GM12878 (cell line): ENCODE measurements around the gene LGALS9C. TPM values are rescaled to one million over a fixed set of nuclear protein-coding genes. Genes with fewer than 3 reads are reported as not detected.
A peak's percentile ranks its signal among the peaks of the same experiment; 100 is the strongest.
"Not testable (repeated sequence)": the region's sequence is repeated elsewhere in the genome, so short reads cannot be mapped to it uniquely, and the experiment has no call there.

ENCODE experiments used
- ATAC-seq: fragments of 200-7000 bp; cut with Tn5 transposase; 3 replicates; pipeline ENCODE4 v1.9.1; 2020; ENCODE audit warnings: mild to moderate bottlenecking, moderate library complexity
- BruUV-seq: library from RNA; stranded (reverse); fragments of 400-500 nt; replicated peaks from 2 replicates; lab custom pipeline; 2021; lab: Mats Ljungman, UMichigan
- CTCF ChIA-PET: fragments of 300-600 bp; sonication (Branson Sonifier 250); formaldehyde crosslinking; extraction: SDS; loops from one replicate; lab custom pipeline; 2021; ENCODE audit warnings: inconsistent platforms; lab: Yijun Ruan, JAX
- POLR2A ChIA-PET: fragments of 350-600 bp; formaldehyde crosslinking; extraction: SDS; loops from one replicate; lab custom pipeline; 2021; ENCODE audit warnings: inconsistent platforms; lab: Charles Lee
- RAD21 ChIA-PET: fragments of 300-600 bp; sonication (Branson Sonifier 250); formaldehyde crosslinking; loops from one replicate; lab custom pipeline; 2023; ENCODE audit warnings: antibody characterized with exemption; ENCODE audit not compliant: unreplicated experiment; lab: Charles Lee
- SMC1A ChIA-PET: fragments of 300-600 bp; sonication (Branson Sonifier 250); formaldehyde crosslinking; loops from one replicate; lab custom pipeline; 2023; ENCODE audit not compliant: unreplicated experiment, uncharacterized antibody; lab: Charles Lee
- DNase-seq: peaks from one replicate; pipeline ENCODE4 v3.0.0-alpha.2; 2011; ENCODE audit warnings: low read depth, low spot score
- FAIRE-seq: peaks from 3 replicates; lab custom pipeline; 2011; peaks lifted over from hg19 to GRCh38; lab: Jason Lieb, UNC
- H2AFZ ChIP-seq: 2 replicates; pipeline ENCODE4 v1.6.0; 2011; ENCODE audit warnings: low read depth, low read length, control low read depth; ENCODE audit not compliant: control insufficient read depth
- H3K27ac ChIP-seq: 2 replicates; pipeline ENCODE4 v1.5.1; 2011; ENCODE audit warnings: control low read depth; ENCODE audit not compliant: control insufficient read depth, insufficient read depth
- H3K27me3 ChIP-seq, 2 experiments: replicated peaks in 1 of 2; 2 replicates each; pipeline versions ENCODE4 v1.6.0 to v1.6.1; 2011; ENCODE audit warnings: low read length in 1 of 2; ENCODE audit not compliant: control insufficient read depth in 2 of 2, insufficient read depth in 2 of 2
- H3K36me3 ChIP-seq, 2 experiments: 2 replicates each; pipeline ENCODE4 v1.5.1; 2011; ENCODE audit warnings: low read length in 1 of 2; ENCODE audit not compliant: control insufficient read depth in 2 of 2, insufficient read depth in 2 of 2
- H3K4me1 ChIP-seq: 2 replicates; pipeline ENCODE4 v1.6.1; 2011; ENCODE audit warnings: mild to moderate bottlenecking, low read length, moderate library complexity, mixed read lengths; ENCODE audit not compliant: control insufficient read depth, insufficient read depth
- H3K4me2 ChIP-seq: 2 replicates; pipeline ENCODE4 v1.6.0; 2011; ENCODE audit warnings: control low read depth; ENCODE audit not compliant: control insufficient read depth, insufficient read depth
- H3K4me3 ChIP-seq: fragments of 200-600 bp; sonication (generic); 2 replicates; pipeline ENCODE4 v1.5.1; 2016
- H3K79me2 ChIP-seq: 2 replicates; pipeline ENCODE4 v1.6.0; 2011; ENCODE audit warnings: low read length; ENCODE audit not compliant: control insufficient read depth, insufficient read depth
- H3K9ac ChIP-seq: 2 replicates; pipeline ENCODE4 v1.8.0; 2011; ENCODE audit warnings: low read length, control low read depth, mixed read lengths; ENCODE audit not compliant: control insufficient read depth, insufficient read depth
- H3K9me3 ChIP-seq: replicated peaks from 3 replicates; pipeline ENCODE4 v1.5.1; 2011; ENCODE audit warnings: mild to moderate bottlenecking, low read length; ENCODE audit not compliant: control insufficient read depth, insufficient read depth
- H4K20me1 ChIP-seq: 2 replicates; pipeline ENCODE4 v1.6.0; 2011; ENCODE audit not compliant: control insufficient read depth, insufficient read depth
- WGBS: methylation state at CpG from one replicate; pipeline ENCODE4 v1.1.6; 2016; ENCODE audit warnings: low lambda C conversion rate; ENCODE audit not compliant: insufficient replicate concordance, insufficient coverage; ENCODE audit errors: missing lambda C conversion rate; 5-methylcytosine and 5-hydroxymethylcytosine counted together
- in situ Hi-C: fragments of 300-500 bp; cut with MboI; formaldehyde crosslinking; loops from 9 replicates; pipeline ENCODE4 v1.14.3; 2018; ENCODE audit warnings: mixed read lengths
- intact Hi-C: fragments of 100-400 bp; cut with micrococcal nuclease; formaldehyde crosslinking; loops from one replicate; pipeline ENCODE4 v1.14.2; 2022; ENCODE audit not compliant: unreplicated experiment
- polyA plus RNA-seq, 11 experiments: library from polyadenylated mRNA; depleted of rRNA in 4 of 11; unstranded in 6 of 11; stranded (reverse) in 5 of 11; fragments of >200 nt; fragmentation: Nextera tagmentation in 4 of 11; fragmentation: Illumina TruSeq in 1 of 11; extraction: Ambion mirVana in 4 of 11; extraction: Trizol in 1 of 11; gene quantifications; 1 replicate in 1 of 11; 2 replicates in 10 of 11; pipeline versions ENCODE4 v1.2.1 to v1.2.3, GENCODE V29; 2011 to 2016; ENCODE audit warnings: inconsistent platforms in 2 of 11, missing spikeins in 2 of 11, low read depth in 1 of 11
- total RNA-seq, 4 experiments: library from RNA; depleted of rRNA in 3 of 4; stranded (reverse); fragments of >200 nt in 3 of 4; fragmentation: Illumina TruSeq in 1 of 4; extraction: Trizol in 1 of 4; gene quantifications; 2 replicates each; pipeline versions ENCODE4 v1.2.1 to v1.2.3, GENCODE V29; 2013 to 2021

Gene LGALS9C
- total and polyA plus RNA-seq, 10 of the 15 experiments (the other 5 are each of a cell fraction or from before 2014, with no cell fraction given) = 0.18 to 2.0 (median 1.1) TPM; not detected in 1

GRCh38 chr17:18439465-18439870 is 37.1 kb upstream of the LGALS9C start:
- H3K4me3 ChIP-seq, H3K27me3 ChIP-seq, H3K9me3 ChIP-seq, H3K79me2 ChIP-seq, H4K20me1 ChIP-seq, H3K9ac ChIP-seq, POLR2A ChIA-PET, H3K27ac ChIP-seq, BruUV-seq, H3K4me1 ChIP-seq, intact Hi-C loops, DNase-seq, FAIRE-seq, SMC1A ChIA-PET, H2AFZ ChIP-seq, H3K4me2 ChIP-seq, in situ Hi-C loops, CTCF ChIA-PET, ATAC-seq, H3K36me3 ChIP-seq, RAD21 ChIA-PET: not testable (repeated sequence)
- no CpG with 5 or more reads among the region's 9 CpGs for WGBS

- WGBS = 0% methylated on average over 2 of the region's 9 CpGs
- POLR2A ChIA-PET, H3K36me3 ChIP-seq, RAD21 ChIA-PET, H3K9ac ChIP-seq, in situ Hi-C loops, BruUV-seq, SMC1A ChIA-PET, CTCF ChIA-PET, H3K4me2 ChIP-seq, intact Hi-C loops, DNase-seq, H3K27ac ChIP-seq, H3K27me3 ChIP-seq, FAIRE-seq, H3K4me1 ChIP-seq, H3K9me3 ChIP-seq, H3K79me2 ChIP-seq, H2AFZ ChIP-seq, H4K20me1 ChIP-seq, H3K4me3 ChIP-seq: not testable (repeated sequence)
- ATAC-seq = peak; percentile 64
These were observed 34.5 kb upstream of the LGALS9C start for GRCh38 chr17:18442093-18442492.

GRCh38 chr17:18442532-18442931 is 34.1 kb upstream of the LGALS9C start:
- POLR2A ChIA-PET, H3K4me2 ChIP-seq, H3K4me1 ChIP-seq, H3K9ac ChIP-seq, CTCF ChIA-PET, H3K9me3 ChIP-seq, H3K79me2 ChIP-seq, H3K36me3 ChIP-seq, H3K27me3 ChIP-seq, H2AFZ ChIP-seq, ATAC-seq, BruUV-seq, intact Hi-C loops, SMC1A ChIA-PET, H3K27ac ChIP-seq, RAD21 ChIA-PET, in situ Hi-C loops, H3K4me3 ChIP-seq, DNase-seq, H4K20me1 ChIP-seq, FAIRE-seq: not testable (repeated sequence)
- WGBS = 0% methylated on average over 1 of the region's 4 CpGs

- H3K36me3 ChIP-seq, in situ Hi-C loops, H3K27ac ChIP-seq, H3K27me3 ChIP-seq, H3K9ac ChIP-seq, H4K20me1 ChIP-seq, H2AFZ ChIP-seq, H3K4me1 ChIP-seq, intact Hi-C loops, DNase-seq, FAIRE-seq, CTCF ChIA-PET, H3K4me2 ChIP-seq, POLR2A ChIA-PET, SMC1A ChIA-PET, RAD21 ChIA-PET, ATAC-seq, H3K9me3 ChIP-seq, BruUV-seq, H3K79me2 ChIP-seq, H3K4me3 ChIP-seq: not testable (repeated sequence)
- 67% methylated on average over 3 of the region's 9 CpGs for WGBS
These were observed 28.9 kb upstream of the LGALS9C start for GRCh38 chr17:18447476-18448205.
